Stimulated activated CD4-positive, alpha-beta T cell treated with anti-CD3 and anti-CD28 coated beads, Interleukin-15, amount 100 ng/mL, for 1 hour (primary cell): ENCODE data around the gene DAGLA.
"Not testable (repeated sequence)": the region's sequence is repeated elsewhere in the genome, so short reads cannot be mapped to it uniquely, and the experiment has no call there.

Experiments used
- DNase-seq, 2 donors: peaks; one replicate each; pipeline ENCODE4 v3.0.0-alpha.2; 2020; ENCODE audit warnings: low read depth in 1 of 2, low spot score in 1 of 2

DAGLA gene

GRCh38 chr11:61666684-61667297, 13.4 kb upstream of the DAGLA start:
- DNase-seq, result no peak

GRCh38 chr11:61667684-61668305, 12.4 kb upstream of the DAGLA start:
- no peak for DNase-seq

- DNase-seq, result no peak
Measured at GRCh38 chr11:61669417-61669816, 10.8 kb upstream of the DAGLA start.

GRCh38 chr11:61670626-61671025, 9.6 kb upstream of the DAGLA start:
- DNase-seq, result no peak

- DNase-seq, result no peak
Measured at GRCh38 chr11:61671527-61671926, 8.7 kb upstream of the DAGLA start.

GRCh38 chr11:61673946-61674467, 6.2 kb upstream of the DAGLA start:
- not testable (repeated sequence) for DNase-seq

GRCh38 chr11:61675826-61676225, 4.4 kb upstream of the DAGLA start:
- no peak for DNase-seq

GRCh38 chr11:61679296-61679695, 895 bp upstream of the DAGLA start:
- no peak for DNase-seq

- no peak for DNase-seq
Measured at GRCh38 chr11:61680622-61681221, 531 bp downstream of the DAGLA start.

GRCh38 chr11:61682093-61682732, 2.0 kb downstream of the DAGLA start:
- DNase-seq, result no peak

- no peak for DNase-seq
Measured at GRCh38 chr11:61682906-61683675, 2.9 kb downstream of the DAGLA start.

GRCh38 chr11:61683961-61684869, 4.0 kb downstream of the DAGLA start:
- no peak for DNase-seq

GRCh38 chr11:61684870-61685616, 4.9 kb downstream of the DAGLA start:
- DNase-seq, result no peak

- DNase-seq, result no peak
Measured at GRCh38 chr11:61685617-61685967, 5.4 kb downstream of the DAGLA start.

- no peak for DNase-seq
Measured at GRCh38 chr11:61686066-61686465, 5.9 kb downstream of the DAGLA start.

GRCh38 chr11:61686469-61686868, 6.3 kb downstream of the DAGLA start:
- no peak for DNase-seq

- no peak for DNase-seq
Measured at GRCh38 chr11:61687420-61687819, 7.2 kb downstream of the DAGLA start.

GRCh38 chr11:61688365-61689163, 8.4 kb downstream of the DAGLA start:
- DNase-seq, result no peak

GRCh38 chr11:61689164-61689496, 8.9 kb downstream of the DAGLA start:
- DNase-seq, result no peak
